Tibial nerve (tissue), 4 donors: ENCODE results near the gene SLC4A11.

Experiments used
- CTCF ChIP-seq, 5 experiments: fragments of 200-600 bp in 3 of 5; fragments of 450-650 bp in 2 of 5; sonication (generic) in 3 of 5; IDR thresholded peaks; one replicate each; pipeline ENCODE4 v1.5.1; 2016 to 2019; ENCODE audit warnings: antibody characterized with exemption in 5 of 5, mild to moderate bottlenecking in 3 of 5, moderate library complexity in 2 of 5
- EP300 ChIP-seq, 2 donors: sonication (generic); formaldehyde crosslinking; IDR thresholded peaks; one replicate each; pipeline ENCODE4 v1.6.1; 2017; ENCODE audit warnings: antibody characterized with exemption in 2 of 2, mild to moderate bottlenecking in 1 of 2
- POLR2A ChIP-seq, 2 donors: fragments of 450-650 bp; IDR thresholded peaks; one replicate each; pipeline ENCODE4 v1.6.1; 2017; ENCODE audit warnings: antibody characterized with exemption in 2 of 2, mild to moderate bottlenecking in 2 of 2, moderate library complexity in 2 of 2

GRCh38 chr20:3239026-3239866 is at the start of gene SLC4A11:
- TF ChIP-seq CTCF (IDR thresholded peaks at IDR 0.05) (no peak), POLR2A (IDR thresholded peaks at IDR 0.05) (no peak), EP300 (IDR thresholded peaks at IDR 0.05) (no peak)
